HG03108 (cell line): ENCODE data around the gene TSGA10.

Experiments used
- ATAC-seq: cut with Tn5 transposase; IDR thresholded peaks from one replicate; pipeline ENCODE4 v1.9.1; 2021; ENCODE audit warnings: moderate library complexity; ENCODE audit not compliant: unreplicated experiment

Gene TSGA10

GRCh38 chr2:98948956-98949739 is 205.6 kb downstream of the TSGA10 start:
- ATAC-seq = no peak

GRCh38 chr2:98947554-98947953 is 207.2 kb downstream of the TSGA10 start:
- no peak for ATAC-seq
